ENCODE measurements around the gene DBNL.

The DBNL gene

DNA sequence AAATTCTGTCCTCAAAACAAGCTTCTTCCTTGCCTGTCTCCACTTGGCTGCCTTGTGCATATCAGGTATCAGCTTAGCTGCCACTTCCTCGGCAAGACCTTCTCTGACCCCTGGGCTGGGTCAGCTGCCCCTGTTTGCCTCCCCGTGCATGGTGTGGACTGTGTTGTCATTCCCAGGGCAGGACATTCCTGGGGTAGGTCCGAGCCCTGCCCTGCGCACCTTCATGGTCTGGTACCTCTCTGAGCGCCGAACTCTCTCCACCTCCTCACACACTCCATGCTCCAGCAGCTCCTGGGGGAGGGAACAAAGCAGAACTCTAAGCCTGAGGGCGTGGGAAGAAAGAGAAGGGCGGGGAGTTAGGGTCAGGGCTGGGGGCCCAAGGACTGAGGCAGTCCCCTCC is 34.0 kb downstream of the DBNL start:
- DNase-seq (ENCODE audit: low read depth), result no peak

GRCh38 chr7:44079331-44080021 is 35.0 kb downstream of the DBNL start:
- DNase-seq (ENCODE audit: low read depth), result no peak

- no peak for DNase-seq (ENCODE audit: low read depth)
Measured at GRCh38 chr7:44080118-44080517, 35.6 kb downstream of the DBNL start.

DNA sequence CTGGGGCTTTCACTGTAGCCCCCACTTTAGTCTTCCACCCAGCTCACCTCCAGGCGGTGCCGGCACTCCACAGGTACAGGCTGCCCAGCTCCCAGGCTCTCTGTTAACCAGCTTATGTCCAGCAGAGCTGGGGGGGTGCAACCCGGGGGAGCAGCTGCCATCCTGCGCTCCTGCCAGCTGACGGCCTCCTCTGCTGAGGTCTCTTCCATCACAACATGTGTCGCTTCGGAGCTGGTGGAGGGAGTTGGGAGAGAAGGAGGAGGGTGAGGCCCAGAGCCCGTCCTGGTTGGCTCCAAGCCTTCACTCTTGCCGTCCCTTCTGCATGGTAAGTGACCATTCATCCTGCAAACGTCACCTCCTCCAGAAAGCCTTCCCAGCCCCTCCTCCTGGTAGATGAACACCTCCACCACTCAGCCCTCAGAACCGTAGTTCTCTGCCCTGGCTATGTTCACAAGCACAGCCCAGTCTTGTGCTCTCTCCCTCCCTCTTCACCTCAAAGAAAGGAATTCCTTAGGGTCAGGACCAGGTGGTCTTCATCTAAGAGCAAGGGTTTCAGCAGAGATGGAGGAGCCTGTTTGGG is 36.3 kb downstream of the DBNL start:
- DNase-seq (ENCODE audit: low read depth), result no peak

DNA sequence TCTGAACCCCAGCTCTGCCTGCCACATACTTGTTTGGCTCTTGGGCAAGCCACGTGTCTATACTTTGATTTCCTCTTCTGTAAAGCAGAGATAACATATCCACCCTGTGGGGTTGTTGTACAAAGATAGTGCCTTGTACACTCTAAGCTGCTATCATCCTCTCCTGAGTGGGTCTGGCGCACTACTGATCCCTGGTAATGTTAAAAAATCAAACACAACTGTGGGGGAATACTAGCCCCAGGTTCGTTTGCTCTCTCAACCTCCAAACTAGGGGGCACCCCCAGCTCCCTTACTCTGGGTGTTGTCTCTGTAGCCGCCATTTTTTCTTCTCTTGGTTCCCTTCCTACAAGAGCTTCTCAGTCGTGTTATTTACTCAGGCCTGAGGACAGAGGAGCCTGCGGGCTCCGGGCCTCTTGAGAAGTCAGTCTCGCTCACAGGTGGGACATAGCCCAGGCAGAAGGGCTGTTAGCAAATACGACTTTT is 36.8 kb downstream of the DBNL start:
- no peak for DNase-seq (ENCODE audit: low read depth)

DNA sequence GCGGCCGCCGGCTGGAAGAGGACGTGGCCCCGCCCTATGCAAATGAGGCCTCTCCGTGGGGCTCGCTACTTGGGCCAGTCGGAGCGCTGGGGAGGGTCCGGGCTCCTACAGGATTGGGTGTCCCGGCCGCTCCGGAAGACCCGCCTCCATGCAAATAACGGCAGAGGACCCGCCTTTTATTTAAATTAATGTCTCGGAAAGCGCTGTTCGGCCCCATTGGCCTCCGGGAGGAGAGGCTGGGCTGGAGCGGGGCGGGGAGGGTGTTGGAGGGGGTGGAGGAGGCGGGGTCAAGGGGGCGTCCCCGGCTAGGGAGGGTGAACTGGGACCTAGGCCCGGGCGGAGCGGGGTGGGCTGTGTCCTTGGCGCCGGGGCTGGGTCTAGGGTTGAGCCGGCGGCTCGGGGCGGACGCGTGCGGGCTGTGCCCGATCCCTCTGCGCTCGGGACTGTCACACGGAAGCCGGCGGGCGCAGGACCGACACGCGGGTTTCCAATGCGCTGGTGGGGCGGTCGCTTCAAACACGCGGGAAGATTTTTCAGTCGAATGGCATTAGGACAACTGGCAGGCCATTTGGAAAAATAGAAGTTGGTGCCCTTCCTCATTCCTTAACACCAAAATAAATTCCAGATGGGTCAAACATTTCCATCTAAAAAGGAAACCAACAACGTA is 38.2 kb downstream of the DBNL start:
- DNase-seq (ENCODE audit: low read depth), result peak; percentile 97

- DNase-seq (ENCODE audit: low read depth), result no peak
Measured at GRCh38 chr7:44083796-44084195, 39.3 kb downstream of the DBNL start.

GRCh38 chr7:44084701-44085100 is 40.2 kb downstream of the DBNL start:
- DNase-seq (ENCODE audit: low read depth), result no peak

DNA sequence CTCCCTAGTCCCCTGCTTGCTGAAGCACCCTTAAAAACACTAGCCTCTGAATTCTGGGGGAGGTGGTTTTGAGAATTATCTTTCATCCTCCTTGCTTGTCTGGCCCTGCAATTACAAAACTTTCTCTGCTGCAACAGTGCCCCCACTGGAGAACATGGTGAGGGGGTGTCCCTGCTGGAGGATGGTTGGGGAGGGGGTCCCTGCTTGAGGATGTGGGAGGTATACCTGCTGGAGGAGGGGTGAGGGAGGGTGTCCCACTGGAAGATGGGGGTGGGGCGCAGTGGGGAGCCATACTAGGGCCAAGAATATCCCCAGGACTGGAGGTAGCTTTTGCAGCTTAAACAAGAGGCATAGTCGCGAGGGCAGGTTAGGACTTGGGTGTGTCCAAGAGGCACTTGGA is 41.0 kb downstream of the DBNL start:
- no peak for DNase-seq (ENCODE audit: low read depth)

GRCh38 chr7:44086627-44087026 is 42.1 kb downstream of the DBNL start:
- DNase-seq (ENCODE audit: low read depth), result no peak

- DNase-seq (ENCODE audit: low read depth), result no peak
Measured at GRCh38 chr7:44087911-44088838, 43.7 kb downstream of the DBNL start.

GRCh38 chr7:44093102-44093641 is 48.7 kb downstream of the DBNL start:
- DNase-seq (ENCODE audit: low read depth), result no peak

GRCh38 chr7:44094365-44094764 is 49.9 kb downstream of the DBNL start:
- DNase-seq (ENCODE audit: low read depth), result no peak

DNA sequence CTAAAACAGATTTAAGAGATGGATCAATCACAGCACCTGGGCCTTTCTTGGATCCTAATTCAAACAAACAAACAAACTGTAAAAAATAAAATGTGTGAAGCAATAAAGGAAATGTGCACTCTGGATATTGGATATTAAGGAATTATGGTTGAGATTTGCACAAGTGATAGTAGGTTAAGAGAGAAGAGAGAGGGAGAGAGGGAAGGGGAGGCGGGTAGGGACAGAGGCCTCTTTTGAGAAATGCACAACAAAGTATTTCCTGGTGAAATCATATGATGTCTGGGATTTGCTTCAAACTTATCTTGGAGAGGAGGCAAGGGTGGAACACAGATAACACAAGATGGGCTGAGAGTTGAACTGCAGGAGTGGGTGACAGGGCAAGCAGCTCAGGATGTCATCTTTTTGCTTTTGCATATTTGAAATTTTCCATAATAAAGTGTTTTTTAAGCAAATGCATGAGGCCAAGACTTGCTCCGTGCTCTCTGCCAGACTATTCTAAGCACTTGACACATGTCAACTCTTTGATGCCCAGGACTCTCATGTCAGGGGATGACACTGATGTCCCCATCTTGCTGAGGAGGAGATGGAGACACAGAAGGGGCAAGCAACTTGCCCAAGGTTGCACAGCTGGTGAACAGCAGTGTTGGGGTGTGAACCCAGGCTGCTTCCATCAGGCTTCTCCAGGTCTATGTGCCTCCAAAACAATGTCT is 50.5 kb downstream of the DBNL start:
- no peak for DNase-seq (ENCODE audit: low read depth)

DNA sequence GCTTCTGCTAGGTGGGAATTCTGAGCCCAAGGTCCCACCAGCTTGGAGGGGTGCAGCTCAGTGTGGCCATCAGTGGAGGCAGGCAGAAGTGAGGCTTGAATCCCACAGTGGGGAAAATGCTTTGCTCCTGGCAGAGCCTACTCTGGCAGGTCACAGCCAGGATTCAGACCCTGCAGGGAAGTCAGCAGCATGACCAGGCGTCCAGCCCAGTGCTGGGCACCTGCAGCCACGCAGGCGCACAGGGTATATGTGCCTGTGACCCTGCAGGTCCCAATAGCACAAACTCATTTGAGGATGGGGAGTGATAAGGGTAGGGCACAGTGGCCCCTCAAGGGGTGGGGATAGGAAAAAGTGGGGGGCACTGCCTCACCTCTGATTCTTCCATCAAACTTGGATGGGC is 51.3 kb downstream of the DBNL start:
- DNase-seq (ENCODE audit: low read depth), result no peak

DNA sequence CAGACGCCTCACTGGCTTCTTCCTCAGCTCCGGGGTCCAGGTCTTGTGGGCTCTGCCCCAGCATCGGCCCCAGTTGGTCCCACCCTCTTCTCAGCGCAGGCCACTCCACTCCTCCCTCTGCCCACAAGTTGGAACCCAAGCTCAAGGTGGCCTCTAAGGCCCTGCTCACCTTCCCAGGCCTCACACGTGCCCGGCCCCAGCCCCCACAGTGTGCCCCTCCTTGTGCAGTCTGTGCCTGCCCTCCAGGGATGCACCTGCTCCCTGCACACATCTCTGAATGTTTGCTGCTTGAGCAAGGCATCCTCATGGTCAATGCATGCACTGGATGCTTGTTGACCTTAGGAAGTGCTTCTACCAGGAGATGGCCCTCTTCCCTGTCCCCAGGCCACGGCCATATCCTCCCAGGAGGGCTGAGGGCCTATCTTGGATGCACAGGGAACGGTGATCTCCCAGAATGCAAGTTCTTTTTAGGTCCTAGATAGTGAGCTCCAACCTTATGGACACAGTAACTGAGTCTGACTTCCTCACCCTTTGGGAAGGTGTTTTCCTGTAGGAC is 51.9 kb downstream of the DBNL start:
- no peak for DNase-seq (ENCODE audit: low read depth)

GRCh38 chr7:44097064-44097932 is 52.8 kb downstream of the DBNL start:
- no peak for DNase-seq (ENCODE audit: low read depth)

- no peak for DNase-seq (ENCODE audit: low read depth)
Measured at GRCh38 chr7:44098092-44099068, 53.9 kb downstream of the DBNL start.

DNA sequence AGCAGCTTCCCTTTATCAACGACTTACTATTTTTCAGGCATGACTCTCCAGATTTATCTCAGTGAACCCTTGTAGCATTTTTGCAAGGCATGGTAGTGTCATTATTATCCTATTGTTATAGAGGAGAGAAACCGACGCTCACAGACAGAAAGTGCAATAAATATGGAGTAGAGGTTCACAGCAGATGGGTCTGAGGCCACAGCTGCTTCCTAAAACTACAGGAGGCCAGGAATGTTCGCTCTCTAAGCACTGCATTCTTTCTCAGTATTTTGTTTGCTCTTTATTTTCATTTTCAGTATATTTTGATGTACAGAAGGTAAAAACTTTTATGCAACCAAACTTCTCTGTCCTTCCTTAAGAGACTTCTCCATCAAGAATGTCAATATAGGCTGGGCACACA is 55.2 kb downstream of the DBNL start:
- no peak for DNase-seq (ENCODE audit: low read depth)
